H1 (cell line): ENCODE measurements around the gene WRAP53. TPM values are rescaled to one million over a fixed set of nuclear protein-coding genes. Genes with fewer than 3 reads are reported as not detected.
"Not testable (repeated sequence)": the region's sequence is repeated elsewhere in the genome, so short reads cannot be mapped to it uniquely, and the experiment has no call there.

Experiments
- CTCF ChIA-PET: fragments of 300-600 bp; sonication (Branson Sonifier 250); formaldehyde crosslinking; loops from one replicate; lab custom pipeline; 2021; ENCODE audit not compliant: partially characterized antibody; lab: Charles Lee
- POLR2A ChIA-PET: fragments of 300-600 bp; sonication (Branson Sonifier 250); formaldehyde crosslinking; loops from one replicate; lab custom pipeline; 2021; ENCODE audit warnings: inconsistent platforms; ENCODE audit not compliant: partially characterized antibody; lab: Charles Lee
- DNase-seq, 2 experiments: peaks; one replicate each; pipeline versions ENCODE4 v3.0.0 to v3.0.0-alpha.2; 2010 to 2022; ENCODE audit warnings: low spot score in 2 of 2, low read depth in 1 of 2, mixed read lengths in 1 of 2
- FAIRE-seq: peaks from 2 replicates; lab custom pipeline; 2011; peaks lifted over from hg19 to GRCh38; lab: Jason Lieb, UNC
- H2AFZ ChIP-seq: 2 replicates; pipeline ENCODE4 v1.8.1; 2012; ENCODE audit warnings: low read length, inconsistent platforms
- H2AK5ac ChIP-seq: 2 replicates; pipeline ENCODE4 v1.6.1; 2013; ENCODE audit warnings: low read depth, low read length
- H2BK120ac ChIP-seq: replicated peaks from 2 replicates; pipeline ENCODE3; 2013; ENCODE audit warnings: low read depth, low read length, inconsistent platforms
- H2BK12ac ChIP-seq: 2 replicates; pipeline ENCODE4 v1.6.1; 2013; ENCODE audit warnings: low read depth, low read length
- H2BK15ac ChIP-seq: 2 replicates; pipeline ENCODE4 v1.6.1; 2013; ENCODE audit warnings: low read length
- H2BK20ac ChIP-seq: 2 replicates; pipeline ENCODE4 v1.6.1; 2013; ENCODE audit warnings: low read length
- H2BK5ac ChIP-seq: 2 replicates; pipeline ENCODE4 v1.6.1; 2013; ENCODE audit warnings: low read depth, low read length
- H3K14ac ChIP-seq: 2 replicates; pipeline ENCODE4 v1.6.1; 2013; ENCODE audit warnings: inconsistent platforms; ENCODE audit not compliant: insufficient read length
- H3K18ac ChIP-seq: 2 replicates; pipeline ENCODE4 v1.6.1; 2013; ENCODE audit warnings: low read length; ENCODE audit errors: extremely low read depth
- H3K23ac ChIP-seq: 2 replicates; pipeline ENCODE4 v1.6.1; 2013; ENCODE audit warnings: inconsistent platforms; ENCODE audit not compliant: insufficient read length
- H3K23me2 ChIP-seq: 2 replicates; pipeline ENCODE4 v1.6.1; 2013; ENCODE audit warnings: low read depth, low read length
- H3K27ac ChIP-seq: 2 replicates; pipeline ENCODE4 v1.6.1; 2011; ENCODE audit warnings: low read depth, low read length, inconsistent platforms
- H3K27me3 ChIP-seq, 4 experiments: replicated peaks in 1 of 4; 1 replicate in 1 of 4; 2 replicates in 3 of 4; pipeline versions ENCODE4 v1.6.1 to v1.8.1; 2011 to 2013; ENCODE audit warnings: low read length in 3 of 4, mild to moderate bottlenecking in 3 of 4, inconsistent platforms in 2 of 4, mixed read lengths in 2 of 4, moderate library complexity in 1 of 4; ENCODE audit not compliant: control insufficient read depth in 3 of 4, insufficient read depth in 3 of 4; ENCODE audit errors: extremely low read depth in 1 of 4
- H3K36me3 ChIP-seq, 4 experiments: 2 replicates each; pipeline versions ENCODE4 v1.6.1 to v1.8.1; 2011 to 2013; ENCODE audit warnings: mild to moderate bottlenecking in 4 of 4, low read length in 3 of 4, moderate library complexity in 2 of 4, control low read depth in 1 of 4, inconsistent platforms in 1 of 4; ENCODE audit not compliant: insufficient read depth in 4 of 4, control insufficient read depth in 2 of 4
- H3K4ac ChIP-seq: replicated peaks from 2 replicates; pipeline ENCODE3; 2013; ENCODE audit warnings: low read length, low read depth, mixed read lengths, inconsistent platforms; ENCODE audit not compliant: insufficient read length
- H3K4me1 ChIP-seq, 4 experiments: replicated peaks in 1 of 4; 1 replicate in 1 of 4; 2 replicates in 3 of 4; pipeline versions ENCODE4 v1.6.1 to v1.8.1; 2011 to 2013; ENCODE audit warnings: low read length in 3 of 4, inconsistent platforms in 2 of 4, mixed read lengths in 1 of 4; ENCODE audit not compliant: insufficient read depth in 4 of 4, control insufficient read depth in 3 of 4
- H3K4me2 ChIP-seq, 2 experiments: 2 replicates each; pipeline versions ENCODE4 v1.6.1 to v1.8.1; 2011 to 2013; ENCODE audit warnings: low read depth in 2 of 2, low read length in 2 of 2, control low read depth in 1 of 2, inconsistent platforms in 1 of 2, mild to moderate bottlenecking in 1 of 2; ENCODE audit not compliant: insufficient read depth in 1 of 2
- H3K4me3 ChIP-seq, 4 experiments: fragments of 200-600, 300-600 bp in 1 of 4; sonication (generic), shearing (Covaris generic), sonication (Bioruptor Twin) in 1 of 4; 2 replicates each; pipeline versions ENCODE4 v1.5.1 to v1.8.1; 2011 to 2016; ENCODE audit warnings: low read length in 4 of 4, low read depth in 3 of 4, control low read depth in 2 of 4, inconsistent platforms in 2 of 4, mild to moderate bottlenecking in 2 of 4, mixed read lengths in 1 of 4, moderate library complexity in 1 of 4; ENCODE audit not compliant: insufficient read depth in 2 of 4; ENCODE audit errors: extremely low read depth in 1 of 4
- H3K56ac ChIP-seq: replicated peaks from 2 replicates; pipeline ENCODE3; 2013; ENCODE audit warnings: low read depth, mild to moderate bottlenecking, mixed read lengths, low read length, inconsistent platforms; ENCODE audit not compliant: insufficient read length
- H3K79me1 ChIP-seq: 2 replicates; pipeline ENCODE4 v1.6.1; 2013; ENCODE audit warnings: low read depth, low read length, control low read depth
- H3K79me2 ChIP-seq, 2 experiments: 2 replicates each; pipeline versions ENCODE4 v1.6.1 to v1.8.1; 2012 to 2013; ENCODE audit warnings: low read length in 2 of 2, mild to moderate bottlenecking in 2 of 2, inconsistent platforms in 1 of 2; ENCODE audit not compliant: insufficient read depth in 2 of 2, control insufficient read depth in 1 of 2
- H3K9ac ChIP-seq, 4 experiments: replicated peaks in 1 of 4; 1 replicate in 1 of 4; 2 replicates in 3 of 4; pipeline versions ENCODE4 v1.6.1 to v1.8.1; 2011 to 2013; ENCODE audit warnings: low read depth in 3 of 4, low read length in 3 of 4, control low read depth in 2 of 4, mild to moderate bottlenecking in 2 of 4, moderate library complexity in 2 of 4, inconsistent platforms in 1 of 4; ENCODE audit errors: extremely low read depth in 1 of 4
- H3K9me3 ChIP-seq, 2 experiments: 2 replicates each; pipeline versions ENCODE4 v1.6.1 to v1.8.1; 2012 to 2013; ENCODE audit warnings: mild to moderate bottlenecking in 2 of 2, moderate library complexity in 2 of 2, control low read depth in 1 of 2, inconsistent platforms in 1 of 2, low read depth in 1 of 2, low read length in 1 of 2, mixed read lengths in 1 of 2; ENCODE audit not compliant: insufficient read depth in 2 of 2
- H4K20me1 ChIP-seq, 2 experiments: replicated peaks in 1 of 2; 2 replicates each; pipeline versions ENCODE3 to v1.8.1; 2011 to 2013; ENCODE audit warnings: inconsistent platforms in 2 of 2, low read length in 2 of 2, mild to moderate bottlenecking in 1 of 2; ENCODE audit not compliant: insufficient read depth in 2 of 2, control insufficient read depth in 1 of 2
- H4K5ac ChIP-seq: 2 replicates; pipeline ENCODE4 v1.6.1; 2013; ENCODE audit warnings: low read length, low read depth, mixed read lengths, inconsistent platforms; ENCODE audit not compliant: insufficient read length
- H4K8ac ChIP-seq: 2 replicates; pipeline ENCODE4 v1.8.0; 2013; ENCODE audit warnings: mild to moderate bottlenecking, moderate library complexity, low read length, inconsistent platforms; ENCODE audit not compliant: insufficient read depth; ENCODE audit errors: extremely low read depth
- H4K91ac ChIP-seq: replicated peaks from 2 replicates; pipeline ENCODE3; 2013; ENCODE audit warnings: low read length, mixed read lengths, inconsistent platforms; ENCODE audit not compliant: insufficient read length
- WGBS, 2 experiments: shearing (Covaris generic) in 1 of 2; methylation state at CpG; one replicate each; pipeline versions ENCODE4 v1.1.6 to v1.1.7; 2013 to 2015; ENCODE audit warnings: low lambda C conversion rate in 2 of 2, mixed read lengths in 2 of 2, inconsistent platforms in 1 of 2, low coverage in 1 of 2, missing lambda C conversion rate in 1 of 2; ENCODE audit not compliant: insufficient replicate concordance in 2 of 2, insufficient coverage in 1 of 2, insufficient read length in 1 of 2; ENCODE audit errors: extremely low coverage in 1 of 2, missing lambda C conversion rate in 1 of 2; 5-methylcytosine and 5-hydroxymethylcytosine counted together
- polyA plus RNA-seq, 7 experiments: library from polyadenylated mRNA; depleted of rRNA in 3 of 7; stranded (reverse) in 5 of 7; unstranded in 2 of 7; fragments of >200 nt in 5 of 7; fragments of 200-250 nt in 2 of 7; gene quantifications; 1 replicate in 5 of 7; 2 replicates in 1 of 7; 4 replicates in 1 of 7; pipeline versions ENCODE4 v1.2.1 to v1.2.3, GENCODE V29; 2011 to 2013; ENCODE audit warnings: missing spikeins in 2 of 7, mixed read lengths in 2 of 7
- total RNA-seq: library from RNA; stranded (reverse); fragmentation: NEBNext Ultra II Directional; extraction: Animal tissue kit (Norgen Biotek cat#: 25700); gene quantifications from 2 replicates; pipeline ENCODE4 v1.2.1, GENCODE V29; 2021

The WRAP53 gene
- total and polyA plus RNA-seq, 2 of the 8 experiments (the other 6 are each of a cell fraction or from before 2014, with no cell fraction given) = 29.2 to 30.1 TPM

- H3K9me3 ChIP-seq, H3K4me2 ChIP-seq, H3K4me1 ChIP-seq, H3K79me2 ChIP-seq, H4K5ac ChIP-seq, H3K79me1 ChIP-seq, H3K14ac ChIP-seq, H3K23me2 ChIP-seq, H3K27me3 ChIP-seq, H3K4me3 ChIP-seq, H4K8ac ChIP-seq, H3K23ac ChIP-seq, H4K91ac ChIP-seq, H2BK15ac ChIP-seq, H2BK120ac ChIP-seq, H3K27ac ChIP-seq, FAIRE-seq, H2BK12ac ChIP-seq, H3K18ac ChIP-seq, H3K9ac ChIP-seq, H2BK5ac ChIP-seq, H2BK20ac ChIP-seq, DNase-seq, H4K20me1 ChIP-seq, H3K56ac ChIP-seq, H2AK5ac ChIP-seq, H3K4ac ChIP-seq, H3K36me3 ChIP-seq, H2AFZ ChIP-seq: not testable (repeated sequence)
- CTCF ChIA-PET = interaction anchor here (0.6 to 15.7 kb wide), 12 partner anchors 8 to 349 kb away, joined by 3 to 332 read pairs (median 4); partner anchors contain the start of genes ATP1B2, TP53 and WRAP53
- WGBS, 2 experiments = 78% methylated on average over 7 of the region's 7 CpGs; no CpG with 5 or more reads in 1 of the 2 experiments
- POLR2A ChIA-PET = interaction anchor here (0.8 to 79.4 kb wide), 4 partner anchors 2 to 58 kb away, joined by 3 to 2272 read pairs (median 1138); partner anchors contain the start of genes ATP1B2, FXR2, MPDU1 and SAT2
Observed at GRCh38 chr17:7641635-7642034, 46.6 kb upstream of the WRAP53 start.
